Measurements from ENCODE around the gene SLC25A22. TPM values are rescaled to one million over a fixed set of nuclear protein-coding genes. Genes with fewer than 3 reads are reported as not detected.
A peak's percentile ranks its signal among the peaks of the same experiment; 100 is the strongest.

SLC25A22 gene
- total and polyA plus RNA-seq, 2 donors (not counting 1 experiment from before 2014, with no cell fraction given): 25.7 to 45.7 TPM

- Histone ChIP-seq H3K36me3 (replicated peaks in 1 of 2; ENCODE audit: control extremely low read depth in 1 of 2, control insufficient read depth in 1 of 2, extremely low read depth in 1 of 2, insufficient read depth in 2 of 2, low read length in 1 of 2) (peaks cover 0 to 9% of the 10 kb centered on the region in 2 experiments), H2AFZ (ENCODE audit: insufficient read depth, low read depth, low read length, poor library complexity, severe bottlenecking) (no peak overlapping the region), H3K4me3 (ENCODE audit: control extremely low read depth in 1 of 5, extremely low read depth in 1 of 5, insufficient read depth in 1 of 5, low read depth in 2 of 5, low read length in 4 of 5) (no peak overlapping the region), H3K27ac (ENCODE audit: low read length in 2 of 2) (no peak overlapping the region), H3K27me3 (replicated peaks in 1 of 4; ENCODE audit: control extremely low read depth in 1 of 4, control insufficient read depth in 3 of 4, insufficient read depth in 4 of 4, low read length in 3 of 4) (no peaks in the 10 kb centered on the region), H3K4me1 (ENCODE audit: control insufficient read depth in 2 of 2, insufficient read depth in 2 of 2, low read length in 2 of 2) (peaks cover 10 to 29% of the 10 kb centered on the region in 2 donors), H3K9me3 (ENCODE audit: control extremely low read depth in 1 of 3, control insufficient read depth in 2 of 3, insufficient read depth in 1 of 3, low read length in 2 of 3) (no peaks in the 10 kb centered on the region), H3K4me2 (replicated peaks; ENCODE audit: low read depth, low read length, poor library complexity, severe bottlenecking) (no peak overlapping the region), H3K79me2 (ENCODE audit: control insufficient read depth, insufficient read depth, low read length) (peaks cover 62% of the 10 kb centered on the region), H3K9ac (ENCODE audit: low read length) (no peak overlapping the region), H4K20me1 (ENCODE audit: control insufficient read depth, insufficient read depth, low read length, poor library complexity, severe bottlenecking) (peaks cover 46% of the 10 kb centered on the region)
- CTCF ChIA-PET: interaction anchor here (1.1 kb wide), 1 partner anchor 81 kb away, joined by 3 read pairs; no protein-coding TSS in a partner anchor
- intact Hi-C loops (cut with micrococcal nuclease): no loop called here
- ATAC-seq (ENCODE audit: low read depth): no peak
- WGBS (ENCODE audit: insufficient coverage): 95% methylated on average over 28 of the region's 28 CpGs
- Mint-ChIP-seq H3K4me1 (peaks cover 11% of the 10 kb centered on the region), H3K9me3 (ENCODE audit: insufficient read depth) (no peaks in the 10 kb centered on the region), H3K4me3 (peak overlapping the region; percentile 37), H3K27ac (no peak overlapping the region), H3K27me3 (no peaks in the 10 kb centered on the region)
- DNase-seq: no peak
- POLR2A ChIA-PET: interaction anchor here (0.5 to 0.7 kb wide), 2 partner anchors 12 to 62 kb away, joined by 4 read pairs; no protein-coding TSS in a partner anchor
- TF ChIP-seq CTCF (IDR thresholded peaks at IDR 0.05) (no peak), EZH2 (IDR thresholded peaks at IDR 0.05; ENCODE audit: borderline replicate concordance, insufficient read depth, low read depth, low read length, poor library complexity, severe bottlenecking) (no peak)
Observed at GRCh38 chr11:802693-803466, 4.8 kb upstream of the SLC25A22 start.

GRCh38 chr11:802018-802617 is 4.0 kb upstream of the SLC25A22 start:
- DNase-seq (no peak), ATAC-seq (ENCODE audit: low read depth) (no peak)
- no peak overlapping the region for H3K27ac ChIP-seq (ENCODE audit: low read length in 2 of 2)
- peaks cover 46% of the 10 kb centered on the region for H4K20me1 ChIP-seq (ENCODE audit: control insufficient read depth, insufficient read depth, low read length, poor library complexity, severe bottlenecking)
- no peak overlapping the region for H3K9ac ChIP-seq (ENCODE audit: low read length)
- POLR2A ChIA-PET: interaction anchor here (0.5 kb wide), 1 partner anchor 61 kb away, joined by 4 read pairs; no protein-coding TSS in a partner anchor
- no peak overlapping the region for H2AFZ ChIP-seq (ENCODE audit: insufficient read depth, low read depth, low read length, poor library complexity, severe bottlenecking)
- Mint-ChIP-seq H3K4me1 (peaks cover 12% of the 10 kb centered on the region), H3K27me3 (no peaks in the 10 kb centered on the region), H3K27ac (no peak overlapping the region), H3K9me3 (ENCODE audit: insufficient read depth) (no peaks in the 10 kb centered on the region), H3K4me3 (peak overlapping the region; percentile 7)
- no peak overlapping the region for H3K4me2 ChIP-seq (replicated peaks; ENCODE audit: low read depth, low read length, poor library complexity, severe bottlenecking)
- H3K79me2 ChIP-seq (ENCODE audit: control insufficient read depth, insufficient read depth, low read length): peaks cover 59% of the 10 kb centered on the region
- no peak overlapping the region for H3K4me3 ChIP-seq (ENCODE audit: control extremely low read depth in 1 of 5, extremely low read depth in 1 of 5, insufficient read depth in 1 of 5, low read depth in 2 of 5, low read length in 4 of 5)
- 97% methylated on average over 21 of the region's 21 CpGs for WGBS (ENCODE audit: insufficient coverage)
- intact Hi-C loops (cut with micrococcal nuclease): no loop called here
- CTCF ChIA-PET: interaction anchor here (1.1 kb wide), 1 partner anchor 80 kb away, joined by 3 read pairs; no protein-coding TSS in a partner anchor
- H3K36me3 ChIP-seq (replicated peaks in 1 of 2; ENCODE audit: control extremely low read depth in 1 of 2, control insufficient read depth in 1 of 2, extremely low read depth in 1 of 2, insufficient read depth in 2 of 2, low read length in 1 of 2): peaks cover 0 to 9% of the 10 kb centered on the region in 2 experiments
- H3K4me1 ChIP-seq (ENCODE audit: control insufficient read depth in 2 of 2, insufficient read depth in 2 of 2, low read length in 2 of 2): peaks cover 10 to 33% of the 10 kb centered on the region in 2 donors
- no peak for TF ChIP-seq EZH2 (IDR thresholded peaks at IDR 0.05; ENCODE audit: borderline replicate concordance, insufficient read depth, low read depth, low read length, poor library complexity, severe bottlenecking)
- TF ChIP-seq CTCF (IDR thresholded peaks at IDR 0.05): no peak
- no peaks in the 10 kb centered on the region for H3K27me3 ChIP-seq (replicated peaks in 1 of 4; ENCODE audit: control extremely low read depth in 1 of 4, control insufficient read depth in 3 of 4, insufficient read depth in 4 of 4, low read length in 3 of 4)
- no peaks in the 10 kb centered on the region for H3K9me3 ChIP-seq (ENCODE audit: control extremely low read depth in 1 of 3, control insufficient read depth in 2 of 3, insufficient read depth in 1 of 3, low read length in 2 of 3)
